Suppressor macrophage treated with lipopolysaccharide for 4 hours (primary cell): ENCODE results near the gene TTLL1.

Source experiments
- DNase-seq: peaks from one replicate; pipeline ENCODE4 v3.0.0-alpha.2; 2020

TTLL1 gene

GRCh38 chr22:42991010-42991651 is 98.1 kb downstream of the TTLL1 start:
- no peak for DNase-seq

GRCh38 chr22:42990131-42990838 is 98.9 kb downstream of the TTLL1 start:
- DNase-seq: peak; percentile 87
